Iris pigment epithelial cell (primary cell): ENCODE measurements around the gene CAB39.
A peak's percentile ranks its signal among the peaks of the same experiment; 100 is the strongest.

Source experiments
- DNase-seq: peaks from one replicate; pipeline ENCODE4 v3.0.0-alpha.2; 2011; ENCODE audit warnings: low read depth

Gene CAB39

GRCh38 chr2:230821261-230821990 lies 108.8 kb downstream of the CAB39 start:
- no peak for DNase-seq

- no peak for DNase-seq
Measured at GRCh38 chr2:230821991-230822520, 109.4 kb downstream of the CAB39 start.

GRCh38 chr2:230823264-230823964 lies 110.8 kb downstream of the CAB39 start:
- no peak for DNase-seq

- peak; percentile 76 for DNase-seq
Measured at GRCh38 chr2:230824406-230824978, 111.8 kb downstream of the CAB39 start.

- DNase-seq, result no peak
Measured at GRCh38 chr2:230825354-230825753, 112.7 kb downstream of the CAB39 start.

- no peak for DNase-seq
Measured at GRCh38 chr2:230827774-230828271, 115.2 kb downstream of the CAB39 start.

- DNase-seq, result no peak
Measured at GRCh38 chr2:230828272-230828961, 115.8 kb downstream of the CAB39 start.

- DNase-seq, result no peak
Measured at GRCh38 chr2:230829293-230829692, 116.7 kb downstream of the CAB39 start.

- DNase-seq, result no peak
Measured at GRCh38 chr2:230829959-230830358, 117.3 kb downstream of the CAB39 start.

GRCh38 chr2:230830428-230830827 lies 117.8 kb downstream of the CAB39 start:
- DNase-seq, result no peak

GRCh38 chr2:230840301-230840700 lies 127.7 kb downstream of the CAB39 start:
- no peak for DNase-seq

GRCh38 chr2:230842473-230842872 lies 129.8 kb downstream of the CAB39 start:
- no peak for DNase-seq

GRCh38 chr2:230843132-230843531 lies 130.5 kb downstream of the CAB39 start:
- no peak for DNase-seq

- DNase-seq, result no peak
Measured at GRCh38 chr2:230846360-230846759, 133.7 kb downstream of the CAB39 start.

GRCh38 chr2:230847883-230848388 lies 135.3 kb downstream of the CAB39 start:
- peak; percentile 85 for DNase-seq

GRCh38 chr2:230849633-230850357 lies 137.2 kb downstream of the CAB39 start:
- DNase-seq, result no peak

- no peak for DNase-seq
Measured at GRCh38 chr2:230850358-230850658, 137.7 kb downstream of the CAB39 start.

GRCh38 chr2:230852113-230852512 lies 139.5 kb downstream of the CAB39 start:
- DNase-seq, result no peak

GRCh38 chr2:230861552-230862255 lies 149.1 kb downstream of the CAB39 start:
- DNase-seq, result no peak

GRCh38 chr2:230862292-230862691 lies 149.7 kb downstream of the CAB39 start:
- no peak for DNase-seq

- DNase-seq, result no peak
Measured at GRCh38 chr2:230863031-230863430, 150.4 kb downstream of the CAB39 start.
